DND-41 (cell line): ENCODE measurements around the gene RNASE13.
A peak's percentile ranks its signal among the peaks of the same experiment; 100 is the strongest.

Experiments
- ATAC-seq: fragments of 200-7000 bp; cut with Tn5 transposase; 3 replicates; pipeline ENCODE4 v1.9.1; 2021; ENCODE audit warnings: low read depth; ENCODE audit not compliant: insufficient read depth
- DNase-seq: peaks from one replicate; pipeline ENCODE4 v3.0.0-alpha.2; 2020
- H2AFZ ChIP-seq: 2 replicates; pipeline ENCODE4 v1.6.0; 2012; ENCODE audit warnings: low read depth, low read length
- H3K27ac ChIP-seq: 2 replicates; pipeline ENCODE4 v1.5.1; 2012; ENCODE audit warnings: low read length, inconsistent platforms
- H3K27me3 ChIP-seq: fragments of 200-600 bp; sonication (generic); 2 replicates; pipeline ENCODE4 v1.6.0; 2012; ENCODE audit warnings: low read length, mild to moderate bottlenecking, inconsistent platforms; ENCODE audit not compliant: insufficient read depth, poor library complexity
- H3K36me3 ChIP-seq: 2 replicates; pipeline ENCODE4 v1.5.1; 2012; ENCODE audit warnings: low read length, inconsistent platforms; ENCODE audit not compliant: insufficient read depth
- H3K4me1 ChIP-seq: 2 replicates; pipeline ENCODE4 v1.5.1; 2012; ENCODE audit warnings: mild to moderate bottlenecking, low read length; ENCODE audit not compliant: insufficient read depth
- H3K4me2 ChIP-seq: 2 replicates; pipeline ENCODE4 v1.6.0; 2012; ENCODE audit warnings: mild to moderate bottlenecking, moderate library complexity, low read length, inconsistent platforms; ENCODE audit not compliant: insufficient read depth
- H3K4me3 ChIP-seq, 2 experiments: fragments of 200-600 bp in 1 of 2; shearing (Covaris generic) in 1 of 2; 2 replicates each; pipeline ENCODE4 v1.5.1; 2012 to 2016; ENCODE audit warnings: inconsistent platforms in 2 of 2, low read length in 2 of 2, mild to moderate bottlenecking in 2 of 2, low read depth in 1 of 2, moderate library complexity in 1 of 2
- H3K79me2 ChIP-seq: 2 replicates; pipeline ENCODE4 v1.6.0; 2012; ENCODE audit warnings: low read length, inconsistent platforms; ENCODE audit not compliant: insufficient read depth
- H3K9ac ChIP-seq: 2 replicates; pipeline ENCODE4 v1.6.0; 2012; ENCODE audit warnings: low read depth, mild to moderate bottlenecking, inconsistent platforms, low read length, moderate library complexity
- H3K9me3 ChIP-seq: 2 replicates; pipeline ENCODE4 v1.5.1; 2012; ENCODE audit warnings: low read length, moderate library complexity, mild to moderate bottlenecking, inconsistent platforms; ENCODE audit not compliant: insufficient read depth, severe bottlenecking
- H4K20me1 ChIP-seq: 2 replicates; pipeline ENCODE4 v1.6.0; 2012; ENCODE audit warnings: low read length; ENCODE audit not compliant: insufficient read depth
- EZH2 ChIP-seq: IDR thresholded peaks from 3 replicates; pipeline ENCODE4 v1.6.1; 2012; ENCODE audit warnings: borderline replicate concordance, low read depth, mild to moderate bottlenecking, moderate library complexity, low read length, inconsistent platforms; ENCODE audit not compliant: severe bottlenecking
- TF ChIP-seq, protein P1 (sequence below): IDR thresholded peaks from 2 replicates; pipeline ENCODE4 v1.5.1; 2012; ENCODE audit warnings: borderline replicate concordance, low read length, moderate library complexity, mild to moderate bottlenecking; ENCODE audit not compliant: poor library complexity, severe bottlenecking; ENCODE audit errors: extremely low read depth

Gene RNASE13

DNA sequence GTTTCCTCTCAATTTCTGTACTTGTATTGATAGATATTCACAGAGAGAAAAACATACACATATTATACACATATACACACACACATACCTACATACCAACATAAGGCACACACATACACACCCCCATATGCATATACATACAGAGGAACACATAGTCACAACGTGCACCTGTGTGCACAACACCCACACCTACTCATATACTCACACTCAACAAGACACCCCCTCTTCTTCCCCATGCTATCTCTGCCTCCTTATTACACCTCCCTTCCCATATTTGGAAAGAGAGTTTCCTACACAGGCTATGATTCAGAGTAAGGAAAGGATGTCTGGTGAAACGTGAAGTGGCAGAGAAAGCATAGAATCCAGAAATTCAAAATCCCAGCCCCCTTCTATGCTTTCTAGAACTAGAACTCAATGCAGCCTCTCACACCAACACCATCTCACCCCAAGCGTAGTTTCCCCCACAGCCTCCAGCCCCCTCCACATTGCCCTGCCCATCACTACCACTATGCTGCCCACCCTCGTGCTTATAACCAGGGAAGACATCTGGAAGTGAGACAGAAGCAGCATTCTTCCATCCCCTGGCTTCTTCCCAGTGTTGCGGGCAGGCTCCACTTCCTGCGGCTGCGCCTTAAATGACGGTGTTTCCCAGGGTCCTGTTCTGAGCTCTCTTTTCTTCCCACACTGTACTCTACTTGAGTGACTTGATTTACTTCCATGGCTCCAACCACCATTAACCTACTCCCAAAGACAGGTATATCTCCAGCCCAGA lies 25.4 kb upstream of the RNASE13 start:
- Histone ChIP-seq H3K27ac (no peak overlapping the region), H3K9ac (no peak overlapping the region), H3K79me2 (no peaks in the 10 kb centered on the region), H3K9me3 (no peaks in the 10 kb centered on the region), H3K36me3 (no peaks in the 10 kb centered on the region), H3K4me3 (no peak overlapping the region), H3K4me1 (no peaks in the 10 kb centered on the region), H4K20me1 (no peaks in the 10 kb centered on the region), H2AFZ (no peak overlapping the region), H3K4me2 (no peak overlapping the region), H3K27me3 (peaks cover 24% of the 10 kb centered on the region)
- no peak for DNase-seq
- no peak for TF ChIP-seq EZH2
- TF ChIP-seq, protein P1, sequence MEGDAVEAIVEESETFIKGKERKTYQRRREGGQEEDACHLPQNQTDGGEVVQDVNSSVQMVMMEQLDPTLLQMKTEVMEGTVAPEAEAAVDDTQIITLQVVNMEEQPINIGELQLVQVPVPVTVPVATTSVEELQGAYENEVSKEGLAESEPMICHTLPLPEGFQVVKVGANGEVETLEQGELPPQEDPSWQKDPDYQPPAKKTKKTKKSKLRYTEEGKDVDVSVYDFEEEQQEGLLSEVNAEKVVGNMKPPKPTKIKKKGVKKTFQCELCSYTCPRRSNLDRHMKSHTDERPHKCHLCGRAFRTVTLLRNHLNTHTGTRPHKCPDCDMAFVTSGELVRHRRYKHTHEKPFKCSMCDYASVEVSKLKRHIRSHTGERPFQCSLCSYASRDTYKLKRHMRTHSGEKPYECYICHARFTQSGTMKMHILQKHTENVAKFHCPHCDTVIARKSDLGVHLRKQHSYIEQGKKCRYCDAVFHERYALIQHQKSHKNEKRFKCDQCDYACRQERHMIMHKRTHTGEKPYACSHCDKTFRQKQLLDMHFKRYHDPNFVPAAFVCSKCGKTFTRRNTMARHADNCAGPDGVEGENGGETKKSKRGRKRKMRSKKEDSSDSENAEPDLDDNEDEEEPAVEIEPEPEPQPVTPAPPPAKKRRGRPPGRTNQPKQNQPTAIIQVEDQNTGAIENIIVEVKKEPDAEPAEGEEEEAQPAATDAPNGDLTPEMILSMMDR, result no peak
- ATAC-seq, result no peak

GRCh38 chr14:21058903-21059302 lies 24.3 kb upstream of the RNASE13 start:
- DNase-seq (no peak), ATAC-seq (no peak)
- Histone ChIP-seq H4K20me1 (no peaks in the 10 kb centered on the region), H3K4me3 (no peak overlapping the region), H2AFZ (no peak overlapping the region), H3K9me3 (no peaks in the 10 kb centered on the region), H3K4me1 (no peaks in the 10 kb centered on the region), H3K9ac (no peak overlapping the region), H3K79me2 (no peaks in the 10 kb centered on the region), H3K36me3 (no peaks in the 10 kb centered on the region), H3K27me3 (peaks cover 27% of the 10 kb centered on the region), H3K4me2 (no peak overlapping the region), H3K27ac (no peak overlapping the region)
- no peak for TF ChIP-seq EZH2
- TF ChIP-seq, protein P1, result no peak

GRCh38 chr14:21057803-21058675 lies 23.4 kb upstream of the RNASE13 start, which contains the start of gene RNASE8:
Gene RNASE8, plus strand, starts transcription at chr14:21057822. Its CDS starts 71 bp downstream, at chr14:21057893.
- H3K79me2 ChIP-seq, result no peaks in the 10 kb centered on the region
- no peak within 1 kb of the TSS for H3K4me3 ChIP-seq
- ATAC-seq (no peak), DNase-seq (no peak)
- no peak within 1 kb of the TSS for H3K9ac ChIP-seq
- H3K4me2 ChIP-seq, result no peak within 1 kb of the TSS
- H3K36me3 ChIP-seq, result no peaks in the 10 kb centered on the region
- no peak within 1 kb of the TSS for H3K27ac ChIP-seq
- TF ChIP-seq, protein P1, result peak; percentile 22
- TF ChIP-seq EZH2, result no peak
- no peak within 1 kb of the TSS for H2AFZ ChIP-seq
- peaks cover 27% of the 10 kb centered on the region for H3K27me3 ChIP-seq
- H3K9me3 ChIP-seq, result no peaks in the 10 kb centered on the region
- H3K4me1 ChIP-seq, result no peaks in the 10 kb centered on the region
- H4K20me1 ChIP-seq, result no peaks in the 10 kb centered on the region
